NCI-H774 (cell line): ENCODE measurements around the gene LPAR6.
"Not testable (repeated sequence)": the region's sequence is repeated elsewhere in the genome, so short reads cannot be mapped to it uniquely, and the experiment has no call there.

Experiments
- DNase-seq: peaks from one replicate; lab custom pipeline; 2025; lab: John Stamatoyannopoulos, UW

The LPAR6 gene

GRCh38 chr13:48412881-48413351 is at the start of gene LPAR6:
TSS of gene LPAR6 (minus strand) at chr13:48413113. CDS start at chr13:48412423, 690 bp downstream.
- DNase-seq, result no peak

DNA sequence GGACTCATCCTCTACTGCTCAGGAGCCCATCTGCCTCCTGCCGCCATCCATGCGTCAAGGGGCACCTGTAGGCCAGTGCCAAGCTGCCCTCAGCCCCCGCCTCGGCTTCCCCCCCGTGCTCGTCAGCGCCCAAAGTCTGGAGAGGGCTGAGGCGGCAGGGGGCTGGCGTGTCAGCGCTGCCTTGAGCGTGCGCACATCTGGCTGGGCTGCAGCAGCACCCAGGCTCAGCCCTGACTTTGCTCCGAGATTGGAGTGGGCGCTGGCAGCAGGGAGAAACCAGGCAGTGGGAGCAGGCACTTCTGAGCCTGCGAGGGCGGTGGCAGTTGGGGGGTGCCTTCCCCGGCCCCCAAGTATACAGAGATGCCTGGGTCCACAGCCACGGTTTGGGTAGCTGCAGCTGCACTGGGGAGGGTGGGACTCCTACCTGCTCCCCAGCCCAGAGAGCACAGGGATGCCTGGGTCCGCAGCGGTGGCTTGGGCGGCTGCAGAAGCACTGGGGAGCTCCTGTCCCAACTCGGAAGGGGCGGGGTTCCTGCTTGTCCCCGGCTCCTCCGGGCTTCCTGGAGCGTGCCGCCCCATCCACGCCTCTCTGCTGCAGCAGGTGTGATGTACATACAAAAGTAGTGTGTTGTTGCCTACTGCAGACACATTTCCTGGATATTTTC is 44.8 kb upstream of the LPAR6 start:
- no peak for DNase-seq

GRCh38 chr13:48456546-48456945 is 43.6 kb upstream of the LPAR6 start:
- no peak for DNase-seq

DNA sequence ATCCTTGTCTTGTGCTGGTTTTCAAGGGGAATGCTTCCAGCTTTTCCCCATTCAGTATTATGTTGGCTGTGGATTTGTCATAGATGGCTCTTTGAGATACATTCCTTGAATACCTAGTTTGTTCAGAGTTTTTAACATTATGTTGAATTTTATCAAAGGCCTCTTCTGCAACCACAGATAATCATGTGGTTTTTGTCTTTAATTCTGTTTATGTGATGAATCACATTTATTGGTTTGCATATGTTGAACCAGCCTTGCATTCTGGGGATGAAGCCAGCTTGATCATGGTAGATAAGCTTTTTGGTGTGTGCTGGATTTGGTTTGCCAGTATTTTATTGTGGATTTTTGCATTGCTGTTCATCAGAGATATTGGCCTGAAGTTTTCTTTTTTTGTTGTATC is 38.3 kb upstream of the LPAR6 start:
- not testable (repeated sequence) for DNase-seq

GRCh38 chr13:48449656-48450055 is 36.7 kb upstream of the LPAR6 start:
- no peak for DNase-seq

GRCh38 chr13:48448959-48449614 is 36.2 kb upstream of the LPAR6 start:
- DNase-seq, result no peak

DNA sequence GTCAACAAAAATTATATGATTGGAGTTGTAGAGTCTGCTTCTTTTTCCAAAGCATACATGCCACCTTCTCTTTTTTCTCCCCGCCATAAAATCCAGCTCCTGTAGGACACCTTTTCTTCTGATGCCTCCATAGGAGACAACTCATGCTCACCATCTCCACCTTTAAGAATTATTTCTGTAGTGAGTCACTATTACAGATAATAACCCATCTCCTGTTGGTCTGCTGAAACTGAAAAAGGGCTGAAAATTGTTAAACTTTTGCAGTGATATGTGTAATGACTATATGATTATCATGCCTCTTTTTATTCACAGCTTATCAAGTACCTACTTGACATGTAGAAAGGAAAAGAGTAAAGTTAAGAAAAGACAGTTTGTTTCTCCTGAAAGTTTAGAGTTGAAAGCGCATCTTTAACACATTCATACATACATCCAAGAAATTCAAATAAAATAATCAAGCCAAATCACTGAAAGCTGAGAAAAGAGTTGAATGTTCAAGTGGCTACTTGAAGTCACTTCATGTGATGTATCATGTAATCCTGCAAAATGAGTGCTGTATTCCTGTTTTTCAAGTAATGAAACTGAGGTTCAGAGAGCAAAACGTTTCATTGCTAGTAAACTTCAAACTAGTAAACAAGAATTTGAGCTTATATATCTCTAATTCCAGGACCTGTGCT is 35.5 kb upstream of the LPAR6 start:
- DNase-seq, result no peak

DNA sequence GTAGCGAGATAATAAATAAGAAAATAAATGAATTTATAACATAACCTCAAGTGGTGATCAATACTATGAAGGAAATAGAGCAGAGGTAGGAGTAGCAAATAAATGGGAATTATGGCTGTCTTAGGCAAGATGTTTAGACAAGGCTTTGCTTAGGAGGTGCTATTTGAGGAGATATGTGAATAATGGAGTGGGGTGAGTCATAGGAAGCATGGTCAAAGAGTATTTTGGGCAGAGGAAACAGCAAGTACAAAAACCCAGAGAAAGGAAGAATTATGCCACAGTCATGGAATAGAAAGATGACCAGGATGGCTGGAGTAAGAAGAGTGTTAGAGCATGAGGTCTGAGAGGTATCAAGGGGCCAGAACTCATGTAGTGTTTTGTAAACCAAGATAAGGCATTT is 33.6 kb upstream of the LPAR6 start:
- DNase-seq, result no peak

- no peak for DNase-seq
These were observed 30.7 kb upstream of the LPAR6 start for GRCh38 chr13:48443442-48444208.

DNA sequence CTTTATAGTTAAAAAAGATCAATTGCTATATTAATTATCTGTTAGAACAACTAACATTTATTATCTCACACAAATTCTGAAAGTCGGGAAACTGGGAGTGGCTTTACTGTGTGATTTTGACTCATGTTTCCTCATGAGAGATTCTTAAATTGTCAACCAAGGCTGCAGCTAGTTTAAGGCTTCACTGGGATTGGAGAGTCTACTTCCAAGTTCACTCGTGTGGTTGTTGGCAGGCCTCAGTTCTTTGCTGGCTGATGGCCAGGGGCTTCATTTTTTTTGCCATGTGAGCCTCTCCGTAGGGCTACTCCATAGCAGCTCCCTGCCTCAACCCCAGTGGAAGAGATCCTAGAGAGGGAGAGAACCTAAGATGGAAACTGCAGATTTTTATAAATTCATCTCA is 24.5 kb upstream of the LPAR6 start:
- DNase-seq, result no peak

- DNase-seq, result no peak
These were observed 23.9 kb upstream of the LPAR6 start for GRCh38 chr13:48436661-48437288.

DNA sequence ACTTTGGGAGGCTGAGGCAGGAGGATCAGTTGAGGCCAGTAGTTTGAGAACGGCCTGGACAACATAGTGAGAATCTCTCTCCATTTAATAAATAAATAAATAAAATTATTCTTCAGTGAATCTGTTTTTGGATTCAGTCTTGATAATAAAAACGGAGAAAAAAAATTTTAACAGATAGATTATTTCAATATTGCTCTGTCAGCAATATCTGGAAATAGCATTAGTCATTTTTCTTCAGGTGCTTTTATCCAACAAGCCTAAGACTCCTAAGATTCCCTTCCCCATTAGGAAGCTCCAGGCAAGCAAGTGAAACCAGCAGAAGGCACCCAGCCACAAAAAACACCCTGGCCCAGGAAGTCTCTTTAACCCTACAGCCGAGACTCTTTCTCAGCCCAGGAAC is 21.3 kb upstream of the LPAR6 start:
- no peak for DNase-seq

DNA sequence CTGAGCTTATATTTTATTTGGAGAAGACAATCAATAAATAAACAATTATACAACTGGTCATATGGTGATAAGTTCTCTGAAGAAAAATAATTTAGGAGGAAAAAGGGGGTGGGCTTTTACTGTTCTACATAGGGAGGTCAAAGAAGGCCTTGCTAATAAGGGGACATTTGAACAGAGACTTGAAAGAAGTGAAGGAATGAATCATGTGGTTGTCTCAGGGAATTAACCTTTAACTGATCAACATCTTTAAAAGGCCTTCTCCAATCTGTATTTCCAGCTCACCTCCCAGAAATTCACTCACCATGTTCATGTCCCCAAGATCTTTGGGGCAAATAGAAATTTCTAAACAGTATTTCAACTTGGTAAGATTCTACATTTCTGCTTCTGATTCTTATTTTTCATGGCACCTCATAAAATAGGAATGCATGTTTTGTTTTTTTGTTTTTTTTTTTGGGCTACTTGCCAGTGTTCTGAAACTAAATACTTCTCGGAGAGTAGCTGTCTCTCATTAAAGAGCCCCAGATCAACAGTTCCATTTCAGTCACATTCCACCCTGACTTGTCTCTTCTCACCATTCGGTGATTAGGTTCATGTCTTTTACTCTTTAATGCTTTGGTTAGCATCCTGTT is 19.2 kb upstream of the LPAR6 start:
- DNase-seq, result no peak

DNA sequence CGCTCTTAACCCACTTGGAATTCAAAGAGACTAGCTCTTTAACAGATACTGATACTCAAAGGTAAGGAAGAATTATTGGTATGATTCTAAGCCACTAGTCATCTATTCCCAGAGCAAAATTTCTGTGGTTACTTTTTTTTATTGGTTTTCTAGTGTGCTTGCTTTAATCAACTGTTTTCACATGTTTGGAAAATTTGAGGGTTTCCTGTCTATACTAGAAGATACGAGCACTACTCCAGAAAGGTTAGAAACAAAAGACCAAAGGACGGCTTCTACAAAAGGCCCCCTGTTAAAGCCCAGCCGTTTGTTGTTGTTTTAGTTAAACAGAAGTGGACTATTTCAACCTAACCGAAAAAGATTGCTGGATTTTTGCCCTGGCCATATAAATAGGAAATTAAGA is 18.5 kb upstream of the LPAR6 start:
- no peak for DNase-seq

GRCh38 chr13:48429886-48430285 is 17.0 kb upstream of the LPAR6 start:
- no peak for DNase-seq

DNA sequence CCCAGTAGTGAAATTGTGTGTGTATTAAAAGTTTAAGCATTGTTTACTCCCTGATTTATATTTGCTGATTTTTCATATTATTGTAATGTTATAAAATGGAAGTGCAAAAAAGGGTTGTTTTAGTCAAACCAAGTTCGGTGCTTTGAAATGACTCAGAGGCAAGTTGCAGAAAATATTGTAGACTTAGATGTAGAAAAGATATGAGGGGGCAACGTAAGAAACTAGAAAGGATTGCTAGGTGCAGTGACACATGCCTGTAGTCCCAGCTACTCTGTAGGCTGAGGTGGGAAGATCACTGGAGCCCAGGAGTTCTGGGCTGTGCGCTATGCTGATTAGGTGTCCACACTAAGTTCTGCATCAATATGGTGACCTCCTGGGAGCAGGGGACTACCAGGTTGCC is 16.1 kb upstream of the LPAR6 start:
- DNase-seq, result no peak

DNA sequence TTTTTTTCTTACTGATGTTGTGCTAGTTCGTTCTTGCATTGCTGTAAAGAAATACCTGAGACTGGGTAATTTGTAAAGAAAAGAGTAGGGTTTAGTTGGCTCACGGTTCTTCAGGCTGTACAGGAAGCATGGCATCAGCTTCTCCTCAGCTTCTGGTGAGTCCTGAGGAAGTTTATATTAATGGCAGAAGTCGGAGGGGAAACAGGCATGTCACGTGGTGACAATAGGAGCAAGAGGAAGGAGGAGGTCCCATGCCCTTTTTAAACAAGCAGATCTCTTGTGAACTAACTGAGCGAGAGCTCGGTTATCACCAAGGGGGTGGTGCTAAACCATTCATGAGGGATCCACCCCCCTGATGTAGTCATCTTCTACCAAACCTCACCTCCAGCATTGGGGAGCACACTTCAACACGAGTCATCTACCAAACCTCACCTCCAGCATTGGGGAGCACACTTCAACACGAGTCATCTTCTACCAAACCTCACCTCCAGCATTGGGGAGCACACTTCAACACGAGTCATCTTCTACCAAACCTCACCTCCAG is 13.9 kb upstream of the LPAR6 start:
- not testable (repeated sequence) for DNase-seq

GRCh38 chr13:48426052-48426451 is 13.1 kb upstream of the LPAR6 start:
- no peak for DNase-seq

DNA sequence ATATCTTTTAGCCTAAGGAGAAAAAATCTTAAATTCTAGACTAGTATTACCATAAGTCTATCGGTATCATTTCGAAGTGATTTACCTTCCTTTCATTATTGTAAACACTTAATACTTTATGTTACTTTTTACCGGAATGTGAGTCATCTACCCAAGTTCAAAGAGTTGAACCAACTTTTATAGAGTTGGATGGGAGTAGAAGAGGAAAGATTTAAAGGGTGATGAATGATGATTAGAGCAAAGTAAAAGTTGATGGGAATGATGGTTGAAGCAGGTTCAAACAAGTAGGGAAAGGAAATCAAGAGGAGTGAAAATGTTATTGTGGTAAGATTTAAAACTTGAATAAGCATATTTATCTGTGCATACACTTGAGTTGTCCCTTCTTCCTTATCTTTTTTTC is 11.3 kb upstream of the LPAR6 start:
- DNase-seq, result no peak

DNA sequence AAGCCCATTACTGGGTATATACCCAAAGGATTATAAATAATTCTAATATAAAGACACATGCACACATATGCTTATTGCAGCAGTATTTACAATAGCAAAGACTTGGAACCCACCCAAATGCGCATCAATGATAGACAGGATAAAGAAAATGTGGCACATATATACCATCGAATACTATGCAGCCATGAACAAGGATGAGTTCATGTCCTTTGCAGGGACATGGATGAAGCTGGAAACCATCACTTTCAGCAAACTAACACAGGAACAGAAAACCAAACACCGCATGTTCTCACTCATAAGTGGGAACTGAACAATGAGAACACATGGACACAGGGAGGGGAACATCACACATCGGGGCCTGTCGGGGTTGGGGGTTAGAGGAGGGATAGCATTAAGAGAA is 9.1 kb upstream of the LPAR6 start:
- not testable (repeated sequence) for DNase-seq

- DNase-seq, result no peak
These were observed 2.6 kb upstream of the LPAR6 start for GRCh38 chr13:48415516-48415915.
